K562 (cell line): ENCODE data around the gene CPED1. TPM values are rescaled to one million over a fixed set of nuclear protein-coding genes. Genes with fewer than 3 reads are reported as not detected.

ENCODE experiments used
- HIVEP1 ChIP-seq: fragments of 250-450 bp; sonication (Bioruptor Pico); IDR thresholded peaks from 2 replicates; pipeline ENCODE4 v1.4.0; 2020; ENCODE audit warnings: mild to moderate bottlenecking
- HMG20A ChIP-seq: fragments of 450-650 bp; formaldehyde crosslinking; conservative IDR thresholded peaks from 2 replicates; pipeline ENCODE4 v1.4.0; 2020; ENCODE audit warnings: mild to moderate bottlenecking, mixed read lengths
- NFXL1 ChIP-seq: fragments of 450-650 bp; formaldehyde crosslinking; IDR thresholded peaks from 2 replicates; pipeline ENCODE4 v1.4.0; 2021; ENCODE audit warnings: mild to moderate bottlenecking
- NRF1 ChIP-seq, 2 experiments: fragments of 450-650 bp; IDR thresholded peaks in 1 of 2; conservative IDR thresholded peaks in 1 of 2; 2 replicates each; pipeline ENCODE4 v1.6.1; 2014; ENCODE audit warnings: mild to moderate bottlenecking in 2 of 2
- TARDBP ChIP-seq: fragments of 450-650 bp; IDR thresholded peaks from 2 replicates; pipeline ENCODE4 v1.6.1; 2016
- ZC3H11A ChIP-seq: IDR thresholded peaks from 2 replicates; pipeline ENCODE4 v1.6.1; 2012; ENCODE audit warnings: low read depth, low read length, improper control_type of control experiment
- ZNF696 ChIP-seq: fragments of 250-450 bp; sonication (Bioruptor Pico); conservative IDR thresholded peaks from 2 replicates; pipeline ENCODE4 v1.4.0; 2020; ENCODE audit warnings: mild to moderate bottlenecking, moderate library complexity
- polyA plus RNA-seq, 8 experiments: library from polyadenylated mRNA; depleted of rRNA in 4 of 8; stranded (reverse) in 5 of 8; unstranded in 3 of 8; fragments of >200 nt; fragmentation: Nextera tagmentation in 2 of 8; fragmentation: Illumina TruSeq in 1 of 8; extraction: Ambion mirVana in 2 of 8; extraction: Trizol in 1 of 8; gene quantifications; 2 replicates each; pipeline versions ENCODE4 v1.2.1 to v1.2.3, GENCODE V29; 2011 to 2014; ENCODE audit warnings: inconsistent platforms in 1 of 8, missing spikeins in 1 of 8
- total RNA-seq, 7 experiments: library from RNA; depleted of rRNA in 6 of 7; stranded (reverse); fragments of >200 nt in 6 of 7; fragmentation: Illumina TruSeq in 2 of 7; extraction: Trizol in 2 of 7; gene quantifications; 2 replicates each; pipeline versions ENCODE4 v1.2.1 to v1.2.3, GENCODE V29; 2011 to 2021; ENCODE audit warnings: low replicate concordance in 1 of 7
- TF ChIP-seq, protein P1 (sequence below): fragments of 200-800 bp; sonication (Bioruptor generic); IDR thresholded peaks from 2 replicates; pipeline ENCODE4 v1.6.1; 2017; ENCODE audit warnings: missing genetic modification characterization, missing compliant biosample characterization
- TF ChIP-seq, protein P2 (sequence below), 2 experiments: fragments of 450-650 bp; conservative IDR thresholded peaks; 2 replicates each; pipeline ENCODE4 v1.6.1; 2017; ENCODE audit warnings: mild to moderate bottlenecking in 2 of 2, moderate library complexity in 2 of 2

Gene CPED1
- total and polyA plus RNA-seq, 9 of the 15 experiments (the other 6 are each of a cell fraction or from before 2014, with no cell fraction given), result 195 to 393 (median 290) TPM

DNA sequence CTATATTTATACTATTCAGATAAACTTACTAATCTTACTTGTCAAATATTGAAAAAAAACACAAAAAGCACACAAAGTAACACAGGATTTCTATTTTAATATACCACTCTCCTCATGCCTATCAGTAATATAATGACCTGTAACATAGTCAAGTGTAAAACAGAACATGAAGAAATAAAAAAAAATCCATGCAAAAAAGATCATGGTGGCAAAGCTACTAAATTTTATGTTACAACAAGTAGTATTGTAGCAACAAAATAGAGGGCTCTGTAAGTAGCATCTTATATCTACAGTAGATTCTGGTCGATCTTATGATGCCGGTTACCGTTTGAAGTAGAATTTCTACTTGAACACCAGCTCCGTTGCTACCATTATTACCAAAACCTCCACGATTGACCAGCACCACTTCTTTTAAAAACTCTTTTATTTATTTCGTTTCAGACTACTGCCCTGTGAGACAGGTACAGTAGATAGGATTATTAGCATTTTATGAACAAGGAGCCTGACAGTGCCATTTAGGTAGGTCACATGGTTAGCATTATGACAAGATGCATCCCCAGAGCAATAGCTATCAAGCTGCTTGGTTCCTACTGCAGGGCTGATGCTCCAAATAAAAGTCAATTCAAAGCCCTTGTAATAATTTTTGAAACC, 2.1 kb downstream of the CPED1 start (continued):
- TF ChIP-seq NFXL1 (CRISPR knock-in tag) (no peak), HIVEP1 (CRISPR knock-in tag) (no peak), NRF1 (conservative IDR thresholded peaks at IDR 0.05 in 1 of 2, IDR thresholded peaks at IDR 0.05 in 1 of 2) (no peak), ZC3H11A (no peak), TARDBP (no peak), HMG20A (CRISPR knock-in tag) (no peak), ZNF696 (no peak)
- TF ChIP-seq, protein P1, sequence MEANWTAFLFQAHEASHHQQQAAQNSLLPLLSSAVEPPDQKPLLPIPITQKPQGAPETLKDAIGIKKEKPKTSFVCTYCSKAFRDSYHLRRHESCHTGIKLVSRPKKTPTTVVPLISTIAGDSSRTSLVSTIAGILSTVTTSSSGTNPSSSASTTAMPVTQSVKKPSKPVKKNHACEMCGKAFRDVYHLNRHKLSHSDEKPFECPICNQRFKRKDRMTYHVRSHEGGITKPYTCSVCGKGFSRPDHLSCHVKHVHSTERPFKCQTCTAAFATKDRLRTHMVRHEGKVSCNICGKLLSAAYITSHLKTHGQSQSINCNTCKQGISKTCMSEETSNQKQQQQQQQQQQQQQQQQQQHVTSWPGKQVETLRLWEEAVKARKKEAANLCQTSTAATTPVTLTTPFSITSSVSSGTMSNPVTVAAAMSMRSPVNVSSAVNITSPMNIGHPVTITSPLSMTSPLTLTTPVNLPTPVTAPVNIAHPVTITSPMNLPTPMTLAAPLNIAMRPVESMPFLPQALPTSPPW (CRISPR knock-in tag), result no peak
- TF ChIP-seq, protein P2, sequence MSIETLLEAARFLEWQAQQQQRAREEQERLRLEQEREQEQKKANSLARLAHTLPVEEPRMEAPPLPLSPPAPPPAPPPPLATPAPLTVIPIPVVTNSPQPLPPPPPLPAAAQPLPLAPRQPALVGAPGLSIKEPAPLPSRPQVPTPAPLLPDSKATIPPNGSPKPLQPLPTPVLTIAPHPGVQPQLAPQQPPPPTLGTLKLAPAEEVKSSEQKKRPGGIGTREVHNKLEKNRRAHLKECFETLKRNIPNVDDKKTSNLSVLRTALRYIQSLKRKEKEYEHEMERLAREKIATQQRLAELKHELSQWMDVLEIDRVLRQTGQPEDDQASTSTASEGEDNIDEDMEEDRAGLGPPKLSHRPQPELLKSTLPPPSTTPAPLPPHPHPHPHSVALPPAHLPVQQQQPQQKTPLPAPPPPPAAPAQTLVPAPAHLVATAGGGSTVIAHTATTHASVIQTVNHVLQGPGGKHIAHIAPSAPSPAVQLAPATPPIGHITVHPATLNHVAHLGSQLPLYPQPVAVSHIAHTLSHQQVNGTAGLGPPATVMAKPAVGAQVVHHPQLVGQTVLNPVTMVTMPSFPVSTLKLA (conservative IDR thresholded peaks at IDR 0.05), result peak; percentile 61 to 81
